SU-DHL-6 (cell line): ENCODE measurements around the gene CAPN8.

Experiments used
- H2AFZ ChIP-seq: fragments of 200-600 bp; sonication (generic); 2 replicates; pipeline ENCODE4 v1.6.1; 2014; ENCODE audit warnings: low read depth, mild to moderate bottlenecking, moderate library complexity, mixed read lengths, antibody characterized with exemption, low read length; ENCODE audit not compliant: severe bottlenecking
- H3F3A ChIP-seq: fragments of 200-600 bp; shearing (Covaris generic); 2 replicates; pipeline ENCODE4 v1.6.0; 2016; ENCODE audit warnings: antibody characterized with exemption, mild to moderate bottlenecking; ENCODE audit not compliant: insufficient read depth
- H3K27ac ChIP-seq: fragments of 200-600 bp; sonication (generic); 2 replicates; pipeline ENCODE4 v1.5.1; 2016; ENCODE audit warnings: low read depth, mild to moderate bottlenecking, low read length, moderate library complexity, mixed read lengths
- H3K27me3 ChIP-seq: fragments of 200-600 bp; sonication (generic), shearing (Covaris generic); 2 replicates; pipeline ENCODE4 v1.6.0; 2014; ENCODE audit warnings: mild to moderate bottlenecking, low read length
- H3K36me3 ChIP-seq: fragments of 200-600 bp; sonication (generic); 2 replicates; pipeline ENCODE4 v1.6.1; 2014; ENCODE audit warnings: mild to moderate bottlenecking, low read length, mixed read lengths
- H3K4me2 ChIP-seq: fragments of 300-600, 200-600 bp; shearing (Covaris generic), sonication (generic); 2 replicates; pipeline ENCODE4 v1.6.0; 2014; ENCODE audit warnings: low read length, low read depth, mild to moderate bottlenecking; ENCODE audit not compliant: poor library complexity, severe bottlenecking
- H3K4me3 ChIP-seq: fragments of 200-600 bp; sonication (generic); 2 replicates; pipeline ENCODE4 v1.5.1; 2014; ENCODE audit warnings: antibody characterized with exemption, low read length, mild to moderate bottlenecking, mixed read lengths; ENCODE audit not compliant: insufficient read depth, poor library complexity, severe bottlenecking
- H3K79me2 ChIP-seq: fragments of 200-600 bp; sonication (generic); 2 replicates; pipeline ENCODE4 v1.6.1; 2014; ENCODE audit warnings: mild to moderate bottlenecking, low read length, moderate library complexity; ENCODE audit not compliant: insufficient read depth
- H3K9ac ChIP-seq: fragments of 200-600 bp; sonication (generic); 2 replicates; pipeline ENCODE4 v1.7.0; 2014; ENCODE audit warnings: mild to moderate bottlenecking, low read length
- H3K9me2 ChIP-seq: fragments of 200-600 bp; sonication (generic); replicated peaks from 2 replicates; pipeline ENCODE4 v1.6.1; 2014; ENCODE audit warnings: low read length; ENCODE audit not compliant: insufficient read depth
- H3K9me3 ChIP-seq: fragments of 200-600 bp; sonication (generic); 2 replicates; pipeline ENCODE4 v1.6.1; 2014; ENCODE audit warnings: low read length, mixed read lengths; ENCODE audit not compliant: insufficient read depth
- H4K20me1 ChIP-seq: fragments of 200-600 bp; sonication (generic); 2 replicates; pipeline ENCODE4 v1.6.1; 2014; ENCODE audit warnings: low read depth, mild to moderate bottlenecking, antibody characterized with exemption, low read length, moderate library complexity, mixed read lengths
- CTCF ChIP-seq: fragments of 200-600 bp; sonication (generic); IDR thresholded peaks from one replicate; pipeline ENCODE4 v1.5.1; 2017; ENCODE audit warnings: antibody characterized with exemption, mild to moderate bottlenecking, low read length, moderate library complexity; ENCODE audit not compliant: insufficient read depth, poor library complexity, severe bottlenecking
- EZH2phosphoT487 ChIP-seq: fragments of 200-600 bp; sonication (generic), shearing (Covaris generic); conservative IDR thresholded peaks from 2 replicates; pipeline ENCODE4 v1.6.1; 2018; ENCODE audit warnings: mild to moderate bottlenecking, antibody characterized with exemption, low read length, moderate library complexity, mixed read lengths

Gene CAPN8

DNA sequence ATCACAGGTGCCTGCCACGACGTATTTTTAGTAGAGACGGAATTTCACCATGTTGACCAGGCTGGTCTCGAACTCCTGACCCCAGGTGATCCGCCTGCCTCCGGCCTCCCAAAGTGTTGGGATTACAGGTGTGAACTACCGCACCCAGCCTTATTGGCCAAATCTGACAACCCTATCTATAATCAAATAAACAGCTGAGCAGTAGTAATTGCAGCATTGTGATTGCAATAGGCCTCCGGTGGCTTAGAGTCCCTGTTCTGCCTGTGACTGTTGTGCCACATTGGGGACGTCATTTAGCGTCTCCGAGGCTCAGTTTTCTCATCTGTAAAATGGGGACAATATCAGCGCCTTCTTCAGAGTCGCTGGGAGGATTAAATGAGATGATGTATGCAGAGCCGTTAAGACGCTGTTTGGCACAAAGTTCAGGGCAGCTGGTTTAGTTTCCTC is 46.3 kb upstream of the CAPN8 start:
- H3K4me3 ChIP-seq: no peak overlapping the region
- TF ChIP-seq CTCF: no peak
- no peak for TF ChIP-seq EZH2phosphoT487
- H3K27ac ChIP-seq: no peak overlapping the region
- H3K9me3 ChIP-seq: no peaks in the 10 kb centered on the region
- H3K27me3 ChIP-seq: no peaks in the 10 kb centered on the region
- no peaks in the 10 kb centered on the region for H3F3A ChIP-seq
- no peaks in the 10 kb centered on the region for H3K79me2 ChIP-seq
- H4K20me1 ChIP-seq: no peaks in the 10 kb centered on the region
- H2AFZ ChIP-seq: no peak overlapping the region
- no peaks in the 10 kb centered on the region for H3K36me3 ChIP-seq
- H3K9me2 ChIP-seq: no peaks in the 10 kb centered on the region
- H3K4me2 ChIP-seq: no peak overlapping the region
- no peak overlapping the region for H3K9ac ChIP-seq

GRCh38 chr1:223711173-223711572 is 45.7 kb upstream of the CAPN8 start:
- no peak overlapping the region for H3K4me2 ChIP-seq
- H2AFZ ChIP-seq: no peak overlapping the region
- TF ChIP-seq EZH2phosphoT487 (no peak), CTCF (no peak)
- no peaks in the 10 kb centered on the region for H3K9me2 ChIP-seq
- H3K4me3 ChIP-seq: no peak overlapping the region
- H3K9me3 ChIP-seq: no peaks in the 10 kb centered on the region
- H3K27ac ChIP-seq: no peak overlapping the region
- no peaks in the 10 kb centered on the region for H3K36me3 ChIP-seq
- H4K20me1 ChIP-seq: no peaks in the 10 kb centered on the region
- no peaks in the 10 kb centered on the region for H3F3A ChIP-seq
- no peak overlapping the region for H3K9ac ChIP-seq
- H3K79me2 ChIP-seq: no peaks in the 10 kb centered on the region
- H3K27me3 ChIP-seq: no peaks in the 10 kb centered on the region

- Histone ChIP-seq H3K79me2 (no peaks in the 10 kb centered on the region), H3K4me3 (no peak overlapping the region), H3K27me3 (no peaks in the 10 kb centered on the region), H3K9me2 (no peaks in the 10 kb centered on the region), H3K9ac (no peak overlapping the region), H3K9me3 (no peaks in the 10 kb centered on the region), H3K4me2 (no peak overlapping the region), H4K20me1 (no peaks in the 10 kb centered on the region), H3K27ac (no peak overlapping the region), H3F3A (no peaks in the 10 kb centered on the region), H2AFZ (no peak overlapping the region), H3K36me3 (no peaks in the 10 kb centered on the region)
- TF ChIP-seq EZH2phosphoT487: no peak
- no peak for TF ChIP-seq CTCF
These were observed 45.0 kb upstream of the CAPN8 start for GRCh38 chr1:223710179-223711133.
